Activated CD8-positive, alpha-beta memory T cell treated with anti-CD3 and anti-CD28 coated beads for 1 hour (primary cell): ENCODE measurements around the gene SH3GL1.

Experiments
- DNase-seq, 2 donors: peaks; one replicate each; pipeline ENCODE4 v3.0.0-alpha.2; 2020; ENCODE audit warnings: low read depth in 1 of 2; ENCODE audit errors: extremely low read depth in 1 of 2

The SH3GL1 gene

DNA sequence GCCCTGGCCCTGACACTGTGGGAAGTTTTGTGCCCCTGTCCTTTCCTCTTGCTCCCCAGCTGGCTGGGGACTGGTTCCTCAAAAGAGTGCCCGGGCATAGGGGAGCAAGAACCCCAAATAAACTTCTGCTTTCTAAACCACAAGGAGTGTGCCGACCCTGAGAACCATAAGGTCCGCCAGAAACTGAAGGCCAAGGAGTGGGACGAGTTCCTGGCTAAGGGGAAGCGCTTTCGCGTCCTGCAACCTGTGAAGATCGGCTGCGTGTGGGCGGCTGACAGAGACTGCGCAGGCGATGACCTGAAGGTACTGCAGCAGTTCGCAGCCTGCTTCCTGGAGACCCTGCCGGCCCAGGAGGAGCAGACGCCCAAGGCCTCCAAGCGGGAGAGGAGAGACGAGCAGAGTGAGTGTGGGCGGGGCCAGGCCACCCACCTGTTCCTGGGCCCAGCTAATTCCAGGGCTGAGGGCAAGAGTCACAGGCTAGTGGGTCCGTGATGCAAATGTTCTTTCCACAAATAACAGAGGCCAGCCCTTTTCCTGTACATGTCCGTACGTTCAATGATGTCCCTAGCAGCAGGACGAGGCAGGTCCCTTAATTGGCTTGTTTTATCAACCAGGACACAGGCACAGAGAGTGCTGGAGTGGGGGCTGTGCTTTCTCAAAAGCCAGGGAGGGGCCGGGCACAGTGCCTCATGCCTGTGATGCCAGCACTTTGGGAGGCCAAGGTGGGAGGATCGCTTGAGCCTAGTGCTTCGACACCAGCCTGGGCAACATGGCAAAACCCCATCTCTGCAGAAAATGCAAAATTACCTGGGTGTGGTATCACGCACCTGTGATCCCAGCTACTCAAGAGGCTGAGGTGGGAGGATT is 31.7 kb upstream of the SH3GL1 start:
- no peak for DNase-seq

- DNase-seq = no peak
Measured at GRCh38 chr19:4431296-4431695, 30.9 kb upstream of the SH3GL1 start.

DNA sequence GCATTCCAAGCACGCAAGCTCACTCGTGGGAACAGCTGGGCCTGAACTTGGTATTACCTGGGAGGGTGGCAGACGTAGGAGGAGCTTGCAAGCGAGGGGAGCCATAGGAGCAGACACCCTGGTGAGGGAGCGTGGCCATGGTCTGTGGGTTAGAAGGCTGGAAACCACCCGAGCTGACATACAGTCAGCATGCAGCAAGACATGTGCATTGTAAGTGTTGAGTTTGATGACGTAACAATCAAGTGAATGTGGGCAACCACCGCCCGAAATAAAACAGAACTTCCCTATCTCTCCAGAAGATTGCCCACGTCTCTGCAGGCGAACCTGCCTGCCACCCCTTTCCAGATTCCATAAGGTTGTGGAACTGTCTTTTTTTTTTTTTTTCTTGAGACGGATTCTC is 30.4 kb upstream of the SH3GL1 start:
- DNase-seq = no peak

GRCh38 chr19:4429771-4430171 is 29.4 kb upstream of the SH3GL1 start:
- no peak for DNase-seq

GRCh38 chr19:4429256-4429655 is 28.9 kb upstream of the SH3GL1 start:
- no peak for DNase-seq

- no peak for DNase-seq
Measured at GRCh38 chr19:4428326-4428975, 28.1 kb upstream of the SH3GL1 start.

DNA sequence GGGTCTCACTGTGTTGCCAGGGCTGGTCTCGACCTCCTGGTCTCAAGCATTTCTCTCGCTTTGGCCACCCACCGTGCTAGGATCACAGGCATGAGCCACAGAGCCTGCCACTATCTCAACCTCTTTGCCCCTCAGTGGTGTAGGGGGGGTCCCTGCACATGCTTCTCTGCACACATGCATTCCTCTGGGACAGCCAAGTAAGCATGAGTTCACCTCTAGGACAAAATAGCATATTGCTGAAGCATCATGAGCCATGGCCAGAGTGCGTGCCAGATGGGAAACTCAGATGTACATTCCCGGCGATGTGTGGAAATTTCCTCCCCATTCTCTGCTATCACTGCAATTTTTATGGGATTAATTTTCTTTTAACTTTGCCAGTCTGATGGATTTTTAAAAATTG is 25.2 kb upstream of the SH3GL1 start:
- no peak for DNase-seq

- DNase-seq = no peak
Measured at GRCh38 chr19:4423416-4424126, 23.2 kb upstream of the SH3GL1 start.

DNA sequence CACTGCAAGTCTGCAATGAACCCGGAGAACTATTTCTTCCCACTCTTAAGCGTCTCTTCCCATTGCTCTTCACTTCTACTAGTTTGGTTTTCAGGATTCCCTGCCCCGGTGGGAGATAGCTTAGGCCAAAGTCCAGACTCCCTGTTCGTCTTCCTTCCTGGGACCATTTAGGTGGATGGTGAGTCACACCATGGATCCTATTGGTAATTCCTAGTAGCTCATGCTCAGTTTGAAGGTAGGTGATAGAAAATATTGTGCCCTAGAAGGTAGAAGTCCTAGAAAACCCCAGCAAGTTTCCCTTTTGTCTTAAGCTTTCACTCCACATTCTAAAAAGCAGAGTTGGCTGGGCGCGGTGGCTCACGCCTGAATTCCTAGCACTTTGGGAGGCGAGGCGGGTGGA is 15.9 kb upstream of the SH3GL1 start:
- DNase-seq = no peak

- no peak for DNase-seq
Measured at GRCh38 chr19:4415352-4415751, 15.0 kb upstream of the SH3GL1 start.

DNA sequence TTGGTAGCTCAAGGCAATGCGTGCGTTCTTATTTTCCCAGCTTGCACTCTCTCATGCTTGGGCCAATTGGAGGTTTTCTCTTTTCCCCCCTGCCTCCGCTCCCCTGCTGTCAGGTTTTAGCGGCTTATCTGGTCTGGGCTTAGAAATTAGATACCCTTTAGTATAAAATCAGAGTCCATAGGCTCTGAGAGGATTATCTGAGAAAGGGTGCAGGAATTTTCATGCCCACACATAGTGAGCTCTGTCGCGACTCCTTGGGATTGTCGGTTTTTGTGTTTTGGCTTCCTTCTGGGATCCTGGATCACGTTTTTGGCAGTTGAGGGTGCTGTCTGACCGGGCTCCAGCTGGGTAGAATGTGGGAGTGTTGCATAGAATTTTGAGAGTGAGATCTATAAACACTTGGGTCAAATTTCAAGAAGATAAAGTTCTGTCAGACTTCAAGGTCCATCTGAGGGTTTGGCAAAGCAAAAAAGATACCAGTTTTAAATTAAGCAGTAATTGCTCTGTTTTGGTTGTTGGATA is 14.5 kb upstream of the SH3GL1 start:
- no peak for DNase-seq

- no peak for DNase-seq
Measured at GRCh38 chr19:4414144-4414799, 13.9 kb upstream of the SH3GL1 start.

DNA sequence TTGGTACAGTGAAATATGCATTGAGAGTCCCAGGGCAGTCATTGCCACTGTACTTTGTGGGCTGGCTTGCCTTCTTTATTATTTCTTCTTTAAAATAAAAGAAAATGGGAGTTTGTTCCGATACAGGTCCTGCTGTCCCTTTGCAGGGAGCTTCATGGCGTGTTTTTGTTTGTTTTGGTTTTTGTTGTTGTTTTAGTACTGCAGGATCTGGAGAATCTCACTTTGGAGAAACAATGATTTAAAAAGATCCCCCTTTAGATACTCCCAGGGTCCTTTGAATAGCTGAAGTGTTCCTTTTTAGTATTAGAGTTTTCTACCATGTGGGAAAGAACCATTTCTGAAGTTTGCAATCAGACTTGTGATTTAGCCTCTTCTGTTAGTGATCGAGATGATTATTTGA is 13.2 kb upstream of the SH3GL1 start:
- DNase-seq = no peak

- no peak for DNase-seq
Measured at GRCh38 chr19:4409123-4409933, 9.0 kb upstream of the SH3GL1 start.

DNA sequence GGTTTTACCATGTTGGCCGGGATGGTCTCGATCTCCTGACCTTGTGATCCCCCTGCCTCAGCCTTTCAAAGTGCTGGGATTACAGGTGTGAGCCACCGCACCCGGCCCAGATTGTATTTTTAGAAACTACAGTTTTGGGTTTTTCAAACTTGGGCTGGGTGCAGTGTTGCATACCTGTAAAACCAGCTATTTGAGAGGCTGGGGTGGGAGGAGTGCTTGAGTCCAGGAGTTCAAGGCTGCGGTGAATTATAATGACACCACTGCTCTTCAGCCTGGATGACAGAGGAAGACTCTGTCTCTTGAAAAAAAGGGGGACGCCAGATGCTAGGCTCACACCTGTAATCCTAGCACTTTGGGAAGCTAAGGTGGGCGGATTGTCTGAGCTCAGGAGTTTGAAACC is 6.3 kb upstream of the SH3GL1 start:
- no peak for DNase-seq

DNA sequence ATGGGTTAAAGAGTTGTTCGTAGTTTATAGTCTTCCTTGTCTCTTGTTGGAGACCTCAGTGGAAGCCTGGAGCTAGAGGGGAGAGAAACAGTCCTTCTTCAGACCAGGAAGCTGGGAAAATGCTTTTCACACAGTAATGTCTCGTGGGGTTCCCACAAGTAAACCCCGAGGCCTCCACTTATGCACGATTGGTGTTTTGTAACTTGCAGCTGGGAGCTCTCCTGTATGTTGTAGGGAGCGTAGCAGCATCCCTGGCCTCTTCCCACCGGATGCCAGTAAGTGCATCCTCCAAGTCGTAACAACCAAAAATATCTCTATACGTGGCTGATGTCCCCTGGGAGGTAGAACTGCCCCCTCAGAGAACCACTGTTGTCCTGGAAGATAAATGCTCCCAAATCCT is 5.6 kb upstream of the SH3GL1 start:
- no peak for DNase-seq

DNA sequence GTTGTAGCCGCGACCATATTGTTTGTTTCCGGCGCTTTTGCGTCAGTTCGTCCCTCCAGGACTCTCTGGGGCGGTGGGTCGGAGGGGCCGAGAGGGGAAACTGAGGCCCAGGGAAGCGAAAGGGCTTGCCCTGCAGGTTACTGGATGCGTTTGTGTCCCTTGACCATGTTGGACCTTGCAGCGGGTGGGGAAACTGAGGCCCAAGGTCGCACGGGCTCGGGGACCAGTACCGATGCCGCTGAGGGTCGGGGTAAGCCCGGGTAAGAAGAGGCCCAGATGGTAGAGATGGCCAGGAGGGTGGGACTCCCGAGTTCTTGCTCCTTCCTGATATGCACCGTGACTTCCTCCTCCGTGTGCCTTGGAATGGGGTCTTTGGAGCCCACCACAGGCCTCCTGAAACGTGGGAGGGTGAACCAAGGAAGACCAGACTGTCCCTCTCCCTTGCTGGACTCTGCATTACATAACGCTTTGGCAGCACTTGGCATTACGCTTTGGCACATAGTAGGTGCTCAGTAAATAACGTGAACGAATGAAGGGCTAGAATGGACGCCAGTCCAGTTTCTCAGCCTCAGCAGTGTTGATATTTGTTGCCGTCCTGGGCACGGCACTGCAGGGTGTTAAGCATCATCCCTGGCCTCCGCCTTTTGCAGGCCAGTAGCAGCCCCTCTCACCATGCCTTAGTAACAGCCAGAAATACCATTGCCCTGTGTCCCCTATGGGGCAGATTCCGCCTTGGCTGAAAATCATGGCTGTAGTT is 2.8 kb upstream of the SH3GL1 start:
- no peak for DNase-seq

- DNase-seq = peak; percentile 97 to 98
Measured at GRCh38 chr19:4402171-4403004, 2.0 kb upstream of the SH3GL1 start, which contains the start of gene CHAF1A. CHAF1A (plus strand) TSS chr19:4402640; CDS start chr19:4402763, 123 bp downstream.

DNA sequence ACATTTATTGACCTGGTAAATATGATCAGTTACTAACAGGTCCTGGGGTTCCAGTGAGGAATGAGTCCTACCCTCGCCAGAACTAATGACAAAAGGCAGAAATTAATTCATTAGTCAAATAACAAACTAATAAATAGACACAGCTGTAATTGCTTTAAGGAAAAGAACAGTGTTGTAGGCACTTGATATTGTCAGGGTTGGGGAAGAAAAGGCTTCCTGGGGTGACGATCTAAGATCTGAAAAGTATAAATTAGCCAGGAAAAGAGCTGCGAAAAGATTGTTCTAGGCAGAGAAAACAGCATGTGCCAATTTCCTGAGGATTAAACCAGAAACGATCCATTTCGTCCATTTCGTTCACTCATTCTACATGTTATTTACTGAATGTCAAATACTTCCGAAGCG is 1.4 kb upstream of the SH3GL1 start:
- DNase-seq = no peak
